Peyer's patch (tissue), 4 donors: ENCODE results near the gene SH2D1A.
"Not testable (repeated sequence)": the region's sequence is repeated elsewhere in the genome, so short reads cannot be mapped to it uniquely, and the experiment has no call there.

Experiments
- POLR2A ChIP-seq, 2 donors: fragments of 450-650 bp; IDR thresholded peaks; one replicate each; pipeline ENCODE4 v1.5.1; 2017; ENCODE audit warnings: antibody characterized with exemption in 2 of 2, mild to moderate bottlenecking in 2 of 2, moderate library complexity in 2 of 2
- TF ChIP-seq, protein P1 (sequence below), 6 experiments: fragments of 450-650 bp in 4 of 6; fragments of 200-600 bp in 2 of 6; sonication (generic) in 1 of 6; IDR thresholded peaks; one replicate each; pipeline ENCODE4 v1.5.1; 2017 to 2019; ENCODE audit warnings: antibody characterized with exemption in 6 of 6, mild to moderate bottlenecking in 3 of 6, moderate library complexity in 1 of 6

DNA sequence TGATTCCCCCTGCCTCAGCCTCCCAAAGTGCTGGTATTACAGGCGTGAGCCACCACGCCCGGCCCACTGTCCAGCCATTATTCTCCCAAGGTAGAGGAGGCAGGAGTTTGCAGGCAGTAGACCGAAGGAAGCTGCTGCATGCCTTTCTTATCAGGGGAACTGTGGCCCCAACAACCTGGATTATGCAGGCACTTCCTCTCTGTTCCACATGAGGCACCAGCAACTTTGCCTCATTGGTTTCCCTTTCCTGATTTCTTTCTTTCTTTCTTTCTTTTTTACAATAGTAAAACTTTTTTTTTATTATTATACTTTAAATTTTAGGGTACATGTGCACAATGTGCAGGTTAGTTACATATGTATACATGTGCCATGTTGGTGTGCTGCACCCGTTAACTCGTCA, 62.0 kb downstream of the SH2D1A start:
- TF ChIP-seq, protein P1, sequence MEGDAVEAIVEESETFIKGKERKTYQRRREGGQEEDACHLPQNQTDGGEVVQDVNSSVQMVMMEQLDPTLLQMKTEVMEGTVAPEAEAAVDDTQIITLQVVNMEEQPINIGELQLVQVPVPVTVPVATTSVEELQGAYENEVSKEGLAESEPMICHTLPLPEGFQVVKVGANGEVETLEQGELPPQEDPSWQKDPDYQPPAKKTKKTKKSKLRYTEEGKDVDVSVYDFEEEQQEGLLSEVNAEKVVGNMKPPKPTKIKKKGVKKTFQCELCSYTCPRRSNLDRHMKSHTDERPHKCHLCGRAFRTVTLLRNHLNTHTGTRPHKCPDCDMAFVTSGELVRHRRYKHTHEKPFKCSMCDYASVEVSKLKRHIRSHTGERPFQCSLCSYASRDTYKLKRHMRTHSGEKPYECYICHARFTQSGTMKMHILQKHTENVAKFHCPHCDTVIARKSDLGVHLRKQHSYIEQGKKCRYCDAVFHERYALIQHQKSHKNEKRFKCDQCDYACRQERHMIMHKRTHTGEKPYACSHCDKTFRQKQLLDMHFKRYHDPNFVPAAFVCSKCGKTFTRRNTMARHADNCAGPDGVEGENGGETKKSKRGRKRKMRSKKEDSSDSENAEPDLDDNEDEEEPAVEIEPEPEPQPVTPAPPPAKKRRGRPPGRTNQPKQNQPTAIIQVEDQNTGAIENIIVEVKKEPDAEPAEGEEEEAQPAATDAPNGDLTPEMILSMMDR (IDR thresholded peaks at IDR 0.05), result not testable (repeated sequence)
- TF ChIP-seq POLR2A (IDR thresholded peaks at IDR 0.05), result not testable (repeated sequence)
